GM19023 (cell line): ENCODE measurements around the gene CSAD.

Source experiments
- ATAC-seq: cut with Tn5 transposase; IDR thresholded peaks from one replicate; pipeline ENCODE4 v1.9.1; 2021; ENCODE audit warnings: mild to moderate bottlenecking, moderate library complexity; ENCODE audit not compliant: unreplicated experiment

CSAD gene

GRCh38 chr12:53152390-53152789 is 28.3 kb downstream of the CSAD start:
- ATAC-seq, result no peak

GRCh38 chr12:53151039-53151438 is 29.7 kb downstream of the CSAD start:
- ATAC-seq, result no peak

GRCh38 chr12:53147653-53148052 is 33.1 kb downstream of the CSAD start:
- ATAC-seq, result no peak

GRCh38 chr12:53147181-53147580 is 33.5 kb downstream of the CSAD start:
- no peak for ATAC-seq

GRCh38 chr12:53145383-53146260 is 35.1 kb downstream of the CSAD start:
- ATAC-seq, result no peak

GRCh38 chr12:53143355-53143754 is 37.4 kb downstream of the CSAD start:
- no peak for ATAC-seq

GRCh38 chr12:53133722-53134121 is 47.0 kb downstream of the CSAD start:
- ATAC-seq, result no peak

GRCh38 chr12:53131844-53132243 is 48.9 kb downstream of the CSAD start:
- no peak for ATAC-seq

GRCh38 chr12:53128780-53129569 is 51.8 kb downstream of the CSAD start:
- no peak for ATAC-seq

- ATAC-seq, result no peak
Observed at GRCh38 chr12:53127169-53127568, 53.6 kb downstream of the CSAD start.

GRCh38 chr12:53124352-53124723 is 56.4 kb downstream of the CSAD start:
- ATAC-seq, result no peak

GRCh38 chr12:53123578-53124351 is 57.0 kb downstream of the CSAD start:
- no peak for ATAC-seq

GRCh38 chr12:53122961-53123468 is 57.7 kb downstream of the CSAD start:
- ATAC-seq, result no peak

GRCh38 chr12:53120685-53121525 is 59.8 kb downstream of the CSAD start:
- no peak for ATAC-seq

GRCh38 chr12:53118751-53119300 is 61.9 kb downstream of the CSAD start:
- ATAC-seq, result no peak

GRCh38 chr12:53115891-53116648 is 64.7 kb downstream of the CSAD start:
- ATAC-seq, result no peak

- no peak for ATAC-seq
Observed at GRCh38 chr12:53115112-53115890, 65.4 kb downstream of the CSAD start.

GRCh38 chr12:53113951-53114350 is 66.8 kb downstream of the CSAD start:
- ATAC-seq, result no peak
